ENCODE results near the gene IL6R.

DNA sequence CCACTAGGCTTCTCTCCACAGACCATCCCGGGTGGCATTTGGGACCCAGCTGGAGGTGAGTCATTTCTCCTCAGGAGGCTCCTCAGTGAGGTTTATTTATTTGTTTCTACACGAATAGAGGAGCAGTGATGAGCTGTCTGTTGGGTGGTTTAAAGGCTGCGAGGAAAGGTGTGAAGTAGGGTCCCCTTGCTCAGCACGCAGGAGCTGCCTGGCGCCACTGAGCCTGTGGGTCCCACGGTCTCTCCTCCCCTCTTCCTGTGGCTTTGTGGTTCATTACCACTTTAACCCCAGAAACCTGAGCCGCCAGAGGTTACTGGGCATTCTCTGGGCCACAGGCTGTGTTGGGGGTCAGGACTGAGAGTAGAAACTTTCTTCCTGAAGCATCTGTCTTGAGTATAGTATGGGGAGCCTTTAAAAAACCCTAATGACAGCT is 39.9 kb downstream of the IL6R start:
- TF ChIP-seq, protein P1, sequence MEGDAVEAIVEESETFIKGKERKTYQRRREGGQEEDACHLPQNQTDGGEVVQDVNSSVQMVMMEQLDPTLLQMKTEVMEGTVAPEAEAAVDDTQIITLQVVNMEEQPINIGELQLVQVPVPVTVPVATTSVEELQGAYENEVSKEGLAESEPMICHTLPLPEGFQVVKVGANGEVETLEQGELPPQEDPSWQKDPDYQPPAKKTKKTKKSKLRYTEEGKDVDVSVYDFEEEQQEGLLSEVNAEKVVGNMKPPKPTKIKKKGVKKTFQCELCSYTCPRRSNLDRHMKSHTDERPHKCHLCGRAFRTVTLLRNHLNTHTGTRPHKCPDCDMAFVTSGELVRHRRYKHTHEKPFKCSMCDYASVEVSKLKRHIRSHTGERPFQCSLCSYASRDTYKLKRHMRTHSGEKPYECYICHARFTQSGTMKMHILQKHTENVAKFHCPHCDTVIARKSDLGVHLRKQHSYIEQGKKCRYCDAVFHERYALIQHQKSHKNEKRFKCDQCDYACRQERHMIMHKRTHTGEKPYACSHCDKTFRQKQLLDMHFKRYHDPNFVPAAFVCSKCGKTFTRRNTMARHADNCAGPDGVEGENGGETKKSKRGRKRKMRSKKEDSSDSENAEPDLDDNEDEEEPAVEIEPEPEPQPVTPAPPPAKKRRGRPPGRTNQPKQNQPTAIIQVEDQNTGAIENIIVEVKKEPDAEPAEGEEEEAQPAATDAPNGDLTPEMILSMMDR (IDR thresholded peaks at IDR 0.05): no peak
- TF ChIP-seq POLR2A (IDR thresholded peaks at IDR 0.05): no peak
- no peak for TF ChIP-seq EP300 (IDR thresholded peaks at IDR 0.05)
